Measurements from ENCODE around the gene PRDM12.

PRDM12 gene

DNA sequence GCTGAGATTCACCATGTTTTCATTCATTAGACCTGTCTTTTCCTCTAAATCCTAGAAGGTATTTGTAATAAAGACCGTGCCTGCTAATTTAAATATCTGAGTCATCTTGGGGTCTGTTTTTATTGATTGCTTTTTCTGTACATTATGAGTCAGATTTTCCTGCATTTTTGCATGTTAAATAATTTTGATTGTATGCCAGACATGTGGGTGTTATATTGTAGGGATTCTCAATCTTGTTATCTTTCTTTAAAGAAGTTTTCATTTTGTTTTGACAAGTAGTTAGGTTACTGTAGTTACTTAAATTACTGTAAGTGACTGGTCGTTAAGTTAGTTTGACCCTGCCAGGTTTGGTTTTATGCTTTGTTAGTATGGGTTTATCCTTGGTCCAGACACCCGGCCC lies 64.3 kb downstream of the PRDM12 start:
- DNase-seq (ENCODE audit: low spot score): no peak
- in situ Hi-C loops (cut with MboI; ENCODE audit: low sequenced_read_pairs, unreplicated experiment): no loop called here
- TF ChIP-seq, protein P1, sequence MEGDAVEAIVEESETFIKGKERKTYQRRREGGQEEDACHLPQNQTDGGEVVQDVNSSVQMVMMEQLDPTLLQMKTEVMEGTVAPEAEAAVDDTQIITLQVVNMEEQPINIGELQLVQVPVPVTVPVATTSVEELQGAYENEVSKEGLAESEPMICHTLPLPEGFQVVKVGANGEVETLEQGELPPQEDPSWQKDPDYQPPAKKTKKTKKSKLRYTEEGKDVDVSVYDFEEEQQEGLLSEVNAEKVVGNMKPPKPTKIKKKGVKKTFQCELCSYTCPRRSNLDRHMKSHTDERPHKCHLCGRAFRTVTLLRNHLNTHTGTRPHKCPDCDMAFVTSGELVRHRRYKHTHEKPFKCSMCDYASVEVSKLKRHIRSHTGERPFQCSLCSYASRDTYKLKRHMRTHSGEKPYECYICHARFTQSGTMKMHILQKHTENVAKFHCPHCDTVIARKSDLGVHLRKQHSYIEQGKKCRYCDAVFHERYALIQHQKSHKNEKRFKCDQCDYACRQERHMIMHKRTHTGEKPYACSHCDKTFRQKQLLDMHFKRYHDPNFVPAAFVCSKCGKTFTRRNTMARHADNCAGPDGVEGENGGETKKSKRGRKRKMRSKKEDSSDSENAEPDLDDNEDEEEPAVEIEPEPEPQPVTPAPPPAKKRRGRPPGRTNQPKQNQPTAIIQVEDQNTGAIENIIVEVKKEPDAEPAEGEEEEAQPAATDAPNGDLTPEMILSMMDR (IDR thresholded peaks at IDR 0.05; ENCODE audit: borderline replicate concordance, control extremely low read depth, extremely low read depth, insufficient read depth, missing control alignments): no peak

DNA sequence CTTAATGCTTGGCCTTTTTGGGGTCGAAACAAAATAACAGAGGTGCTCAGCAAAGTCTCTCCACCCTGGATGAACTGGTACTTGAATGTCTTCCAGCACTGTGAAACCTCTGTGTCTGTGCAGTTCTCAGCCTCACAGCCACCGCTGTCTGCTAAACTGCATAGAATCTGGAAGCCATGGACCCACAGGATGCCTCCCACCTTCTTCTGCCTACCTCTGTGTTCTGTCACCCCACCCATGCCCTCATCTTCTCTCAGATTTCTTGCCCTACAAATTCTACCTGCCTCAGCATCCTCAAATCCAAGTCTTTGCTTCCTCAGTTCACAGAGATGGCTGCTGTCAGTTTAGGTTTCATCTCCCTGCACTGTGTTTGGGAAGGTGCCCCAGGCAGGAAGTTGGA lies 64.8 kb downstream of the PRDM12 start:
- TF ChIP-seq, protein P1 (IDR thresholded peaks at IDR 0.05; ENCODE audit: borderline replicate concordance, control extremely low read depth, extremely low read depth, insufficient read depth, missing control alignments): no peak
- in situ Hi-C loops (cut with MboI; ENCODE audit: low sequenced_read_pairs, unreplicated experiment): no loop called here
- DNase-seq (ENCODE audit: low spot score): no peak

DNA sequence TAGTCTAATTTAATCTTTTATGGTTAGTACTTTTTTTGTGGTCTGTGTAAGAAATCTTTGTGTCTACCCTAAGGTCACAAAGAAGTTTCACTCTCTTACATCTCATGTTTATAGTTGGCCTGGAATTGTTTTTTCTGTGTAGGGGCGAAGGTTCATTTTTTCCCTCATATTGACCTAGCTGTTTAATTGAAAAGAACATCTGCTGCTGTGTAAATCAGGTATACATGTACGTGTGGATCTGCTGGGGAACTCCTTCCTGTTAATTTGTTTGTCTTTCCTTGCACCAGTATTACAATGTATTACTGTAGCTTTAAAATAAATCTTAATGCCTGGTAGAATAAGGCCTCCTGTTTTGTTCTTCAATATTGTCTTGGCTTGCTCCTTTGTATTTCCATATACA lies 67.0 kb downstream of the PRDM12 start:
- in situ Hi-C loops (cut with MboI; ENCODE audit: low sequenced_read_pairs, unreplicated experiment): no loop called here
- no peak for DNase-seq (ENCODE audit: low spot score)
- TF ChIP-seq, protein P1 (IDR thresholded peaks at IDR 0.05; ENCODE audit: borderline replicate concordance, control extremely low read depth, extremely low read depth, insufficient read depth, missing control alignments): no peak

DNA sequence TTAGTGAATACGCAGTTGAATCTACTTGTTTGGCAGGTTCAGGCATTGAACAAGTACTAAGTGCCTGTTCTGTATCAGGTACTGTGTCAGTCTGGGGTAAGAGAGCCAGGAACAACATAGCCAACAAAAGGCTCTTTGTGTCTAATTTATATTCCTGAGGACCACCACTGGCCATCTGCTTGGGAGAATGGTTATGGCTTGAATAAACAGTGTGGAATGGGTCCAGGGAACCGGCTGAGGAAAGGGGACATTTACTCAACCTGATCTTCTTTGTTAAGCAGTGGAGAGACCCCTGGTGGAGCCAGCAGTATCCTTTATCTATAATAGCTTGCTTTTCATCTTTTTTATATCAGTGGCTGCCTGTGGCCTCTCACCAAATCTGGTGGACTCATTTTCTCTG lies 67.7 kb downstream of the PRDM12 start:
- in situ Hi-C loops (cut with MboI; ENCODE audit: low sequenced_read_pairs, unreplicated experiment): no loop called here
- no peak for DNase-seq (ENCODE audit: low spot score)
- TF ChIP-seq, protein P1 (IDR thresholded peaks at IDR 0.05; ENCODE audit: borderline replicate concordance, control extremely low read depth, extremely low read depth, insufficient read depth, missing control alignments): no peak

Data from GM13976 (cell line).